ENCODE results near the gene TDRD9.

TDRD9 gene

GRCh38 chr14:104051092-104051813, 123.0 kb downstream of the TDRD9 start:
- TF ChIP-seq ZFX (IDR thresholded peaks at IDR 0.05; ENCODE audit: borderline replicate concordance): no peak
- no peak for TF ChIP-seq CTCF (IDR thresholded peaks at IDR 0.05)

GRCh38 chr14:104054222-104054905, 126.1 kb downstream of the TDRD9 start:
- TF ChIP-seq CTCF (IDR thresholded peaks at IDR 0.05): no peak
- TF ChIP-seq ZFX (IDR thresholded peaks at IDR 0.05; ENCODE audit: borderline replicate concordance): no peak
- no peak overlapping the region for H3K27ac ChIP-seq

More at GRCh38 chr14:104051092-104051813, 123.0 kb downstream of the TDRD9 start:
- H3K27ac ChIP-seq: no peak overlapping the region

GRCh38 chr14:104062281-104062680, 134.0 kb downstream of the TDRD9 start:
- no peak for TF ChIP-seq CTCF (IDR thresholded peaks at IDR 0.05)
- TF ChIP-seq ZFX (IDR thresholded peaks at IDR 0.05; ENCODE audit: borderline replicate concordance): no peak
- no peak overlapping the region for H3K27ac ChIP-seq

GRCh38 chr14:104064003-104064402, 135.7 kb downstream of the TDRD9 start:
- TF ChIP-seq ZFX (IDR thresholded peaks at IDR 0.05; ENCODE audit: borderline replicate concordance) (no peak), CTCF (IDR thresholded peaks at IDR 0.05) (no peak)
- no peak overlapping the region for H3K27ac ChIP-seq

GRCh38 chr14:104066279-104066678, 138.0 kb downstream of the TDRD9 start:
- H3K27ac ChIP-seq: no peak overlapping the region
- TF ChIP-seq CTCF (IDR thresholded peaks at IDR 0.05) (no peak), ZFX (IDR thresholded peaks at IDR 0.05; ENCODE audit: borderline replicate concordance) (no peak)

- TF ChIP-seq CTCF (IDR thresholded peaks at IDR 0.05) (no peak), ZFX (IDR thresholded peaks at IDR 0.05; ENCODE audit: borderline replicate concordance) (no peak)
- no peak overlapping the region for H3K27ac ChIP-seq
Measured at GRCh38 chr14:104066719-104067295, 138.6 kb downstream of the TDRD9 start.

- TF ChIP-seq CTCF (IDR thresholded peaks at IDR 0.05) (no peak), ZFX (IDR thresholded peaks at IDR 0.05; ENCODE audit: borderline replicate concordance) (no peak)
- H3K27ac ChIP-seq: no peak overlapping the region
Measured at GRCh38 chr14:104069541-104069940, 141.3 kb downstream of the TDRD9 start.
